Keratinocyte (primary cell): ENCODE results near the gene TFPT.

ENCODE experiments used
- EZH2 ChIP-seq: IDR thresholded peaks from one replicate; pipeline ENCODE4 v1.6.1; 2012; ENCODE audit warnings: inconsistent platforms, mild to moderate bottlenecking, low read length, moderate library complexity
- TF ChIP-seq, protein P1 (sequence below), 3 experiments: IDR thresholded peaks in 1 of 3; conservative IDR thresholded peaks in 1 of 3; optimal IDR thresholded peaks in 1 of 3; 2 replicates in 2 of 3; 3 replicates in 1 of 3; pipeline versions ENCODE3 to v1.5.1; 2011; ENCODE audit warnings: low read length in 3 of 3, mild to moderate bottlenecking in 3 of 3, moderate library complexity in 2 of 3, control low read depth in 1 of 3, inconsistent platforms in 1 of 3; ENCODE audit not compliant: insufficient read depth in 2 of 3; ENCODE audit errors: extremely low read depth in 1 of 3

DNA sequence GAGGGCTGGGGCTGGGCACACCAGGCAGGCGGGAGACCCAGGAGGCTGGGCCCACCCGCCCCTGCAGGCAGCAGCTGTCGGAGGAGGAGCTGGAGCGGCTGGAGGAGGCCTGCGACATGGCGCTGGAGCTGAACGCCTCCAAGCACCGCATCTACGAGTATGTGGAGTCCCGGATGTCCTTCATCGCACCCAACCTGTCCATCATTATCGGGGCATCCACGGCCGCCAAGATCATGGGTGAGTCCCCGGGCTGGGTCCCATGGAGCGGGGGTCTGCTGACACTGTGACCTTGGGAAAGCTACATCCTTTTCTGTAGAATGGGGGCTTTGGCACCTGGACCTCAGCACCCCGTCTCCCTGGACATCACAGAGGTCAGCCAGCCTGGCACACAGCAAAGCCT, 8.2 kb upstream of the TFPT start:
- TF ChIP-seq, protein P1, sequence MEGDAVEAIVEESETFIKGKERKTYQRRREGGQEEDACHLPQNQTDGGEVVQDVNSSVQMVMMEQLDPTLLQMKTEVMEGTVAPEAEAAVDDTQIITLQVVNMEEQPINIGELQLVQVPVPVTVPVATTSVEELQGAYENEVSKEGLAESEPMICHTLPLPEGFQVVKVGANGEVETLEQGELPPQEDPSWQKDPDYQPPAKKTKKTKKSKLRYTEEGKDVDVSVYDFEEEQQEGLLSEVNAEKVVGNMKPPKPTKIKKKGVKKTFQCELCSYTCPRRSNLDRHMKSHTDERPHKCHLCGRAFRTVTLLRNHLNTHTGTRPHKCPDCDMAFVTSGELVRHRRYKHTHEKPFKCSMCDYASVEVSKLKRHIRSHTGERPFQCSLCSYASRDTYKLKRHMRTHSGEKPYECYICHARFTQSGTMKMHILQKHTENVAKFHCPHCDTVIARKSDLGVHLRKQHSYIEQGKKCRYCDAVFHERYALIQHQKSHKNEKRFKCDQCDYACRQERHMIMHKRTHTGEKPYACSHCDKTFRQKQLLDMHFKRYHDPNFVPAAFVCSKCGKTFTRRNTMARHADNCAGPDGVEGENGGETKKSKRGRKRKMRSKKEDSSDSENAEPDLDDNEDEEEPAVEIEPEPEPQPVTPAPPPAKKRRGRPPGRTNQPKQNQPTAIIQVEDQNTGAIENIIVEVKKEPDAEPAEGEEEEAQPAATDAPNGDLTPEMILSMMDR (optimal IDR thresholded peaks at IDR 0.05 in 1 of 3, IDR thresholded peaks at IDR 0.05 in 1 of 3, conservative IDR thresholded peaks at IDR 0.05 in 1 of 3; ENCODE audit: extremely low read depth in 1 of 3, insufficient read depth in 2 of 3, low read length in 3 of 3), result no peak
- no peak for TF ChIP-seq EZH2
